Gastroesophageal sphincter (tissue), 3 donors: ENCODE results near the gene WDR4.

ENCODE experiments used
- POLR2AphosphoS5 ChIP-seq: sonication (generic); formaldehyde crosslinking; IDR thresholded peaks from one replicate; pipeline ENCODE4 v1.6.1; 2017; ENCODE audit warnings: antibody characterized with exemption
- TF ChIP-seq, protein P1 (sequence below), 4 experiments: fragments of 200-600 bp in 2 of 4; fragments of 450-650 bp in 2 of 4; sonication (generic) in 1 of 4; IDR thresholded peaks; one replicate each; pipeline ENCODE4 v1.5.1; 2017 to 2019; ENCODE audit warnings: antibody characterized with exemption in 4 of 4, mild to moderate bottlenecking in 2 of 4, moderate library complexity in 2 of 4

DNA sequence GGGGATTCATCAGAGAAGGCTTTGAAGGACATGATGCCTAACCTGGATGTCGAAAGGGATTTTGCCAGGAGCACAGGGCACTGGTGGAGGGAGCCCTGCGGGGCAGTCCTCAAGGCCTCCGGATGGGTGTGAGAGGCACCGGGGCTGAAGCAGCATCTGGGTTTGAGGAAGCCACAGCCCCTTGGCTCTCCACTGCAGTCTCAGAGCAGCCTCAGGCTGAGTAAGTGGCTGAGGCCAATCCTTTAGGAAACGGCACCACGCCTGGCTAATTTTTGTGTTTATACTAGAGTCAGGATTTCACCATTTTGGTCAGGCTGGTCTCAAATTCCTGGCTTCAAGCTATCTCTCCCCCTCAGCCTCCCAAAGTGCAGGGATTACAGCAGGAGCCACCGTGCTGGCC lies 34.1 kb upstream of the WDR4 start:
- TF ChIP-seq, protein P1, sequence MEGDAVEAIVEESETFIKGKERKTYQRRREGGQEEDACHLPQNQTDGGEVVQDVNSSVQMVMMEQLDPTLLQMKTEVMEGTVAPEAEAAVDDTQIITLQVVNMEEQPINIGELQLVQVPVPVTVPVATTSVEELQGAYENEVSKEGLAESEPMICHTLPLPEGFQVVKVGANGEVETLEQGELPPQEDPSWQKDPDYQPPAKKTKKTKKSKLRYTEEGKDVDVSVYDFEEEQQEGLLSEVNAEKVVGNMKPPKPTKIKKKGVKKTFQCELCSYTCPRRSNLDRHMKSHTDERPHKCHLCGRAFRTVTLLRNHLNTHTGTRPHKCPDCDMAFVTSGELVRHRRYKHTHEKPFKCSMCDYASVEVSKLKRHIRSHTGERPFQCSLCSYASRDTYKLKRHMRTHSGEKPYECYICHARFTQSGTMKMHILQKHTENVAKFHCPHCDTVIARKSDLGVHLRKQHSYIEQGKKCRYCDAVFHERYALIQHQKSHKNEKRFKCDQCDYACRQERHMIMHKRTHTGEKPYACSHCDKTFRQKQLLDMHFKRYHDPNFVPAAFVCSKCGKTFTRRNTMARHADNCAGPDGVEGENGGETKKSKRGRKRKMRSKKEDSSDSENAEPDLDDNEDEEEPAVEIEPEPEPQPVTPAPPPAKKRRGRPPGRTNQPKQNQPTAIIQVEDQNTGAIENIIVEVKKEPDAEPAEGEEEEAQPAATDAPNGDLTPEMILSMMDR (IDR thresholded peaks at IDR 0.05): no peak
- no peak for TF ChIP-seq POLR2AphosphoS5
